ENCODE results near the gene TAF15. TPM values are rescaled to one million over a fixed set of nuclear protein-coding genes. Genes with fewer than 3 reads are reported as not detected.

The TAF15 gene
- polyA plus RNA-seq, 4 donors, result 188 to 242 (median 234) TPM

DNA sequence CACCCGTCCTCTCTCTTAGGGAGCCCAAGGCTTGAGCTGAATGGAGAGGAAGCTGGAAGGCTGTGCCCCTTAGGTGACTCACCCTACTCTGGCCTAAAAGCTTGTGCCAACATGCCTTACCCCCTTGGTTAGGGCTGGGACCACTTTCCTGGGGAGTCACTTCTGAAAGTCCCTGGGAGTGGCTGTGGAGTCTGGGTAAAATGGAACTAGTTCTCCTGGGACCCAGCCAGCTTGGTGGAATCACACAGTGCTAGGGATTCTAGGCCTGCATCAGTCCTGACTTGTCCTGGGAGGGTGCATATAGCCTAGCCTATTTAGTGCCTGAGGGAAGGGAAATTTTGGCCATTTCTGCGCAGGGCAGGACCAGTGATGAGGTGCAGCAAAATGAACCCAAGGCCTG, 24.4 kb upstream of the TAF15 start:
- no peak for DNase-seq (ENCODE audit: low read depth in 4 of 4, low spot score in 3 of 4)

DNA sequence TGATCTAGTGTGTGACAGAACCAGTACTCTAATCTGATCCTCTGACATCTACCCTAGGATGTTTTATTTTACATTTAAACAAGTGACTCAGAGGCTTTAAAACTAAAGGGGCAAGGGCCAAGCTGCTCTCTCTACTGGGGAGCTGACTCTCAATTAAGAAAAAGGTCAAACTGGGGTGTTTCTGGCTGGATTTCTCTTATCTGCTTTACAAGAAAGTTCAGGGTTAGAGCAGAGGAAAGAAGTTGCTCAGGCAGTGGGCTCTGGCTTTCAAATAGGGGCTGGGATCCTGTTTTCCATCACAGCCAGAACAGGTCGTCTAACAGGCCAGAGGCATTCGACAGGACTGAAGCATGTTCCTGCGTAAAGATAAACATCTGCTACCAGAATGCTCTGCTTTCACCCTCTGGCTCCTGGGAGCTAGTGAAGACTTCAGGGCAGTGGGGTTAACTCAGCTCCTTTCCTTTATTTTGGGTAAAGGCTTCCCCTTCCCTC, 22.3 kb upstream of the TAF15 start:
- DNase-seq (ENCODE audit: low read depth in 4 of 4, low spot score in 3 of 4), result no peak

DNA sequence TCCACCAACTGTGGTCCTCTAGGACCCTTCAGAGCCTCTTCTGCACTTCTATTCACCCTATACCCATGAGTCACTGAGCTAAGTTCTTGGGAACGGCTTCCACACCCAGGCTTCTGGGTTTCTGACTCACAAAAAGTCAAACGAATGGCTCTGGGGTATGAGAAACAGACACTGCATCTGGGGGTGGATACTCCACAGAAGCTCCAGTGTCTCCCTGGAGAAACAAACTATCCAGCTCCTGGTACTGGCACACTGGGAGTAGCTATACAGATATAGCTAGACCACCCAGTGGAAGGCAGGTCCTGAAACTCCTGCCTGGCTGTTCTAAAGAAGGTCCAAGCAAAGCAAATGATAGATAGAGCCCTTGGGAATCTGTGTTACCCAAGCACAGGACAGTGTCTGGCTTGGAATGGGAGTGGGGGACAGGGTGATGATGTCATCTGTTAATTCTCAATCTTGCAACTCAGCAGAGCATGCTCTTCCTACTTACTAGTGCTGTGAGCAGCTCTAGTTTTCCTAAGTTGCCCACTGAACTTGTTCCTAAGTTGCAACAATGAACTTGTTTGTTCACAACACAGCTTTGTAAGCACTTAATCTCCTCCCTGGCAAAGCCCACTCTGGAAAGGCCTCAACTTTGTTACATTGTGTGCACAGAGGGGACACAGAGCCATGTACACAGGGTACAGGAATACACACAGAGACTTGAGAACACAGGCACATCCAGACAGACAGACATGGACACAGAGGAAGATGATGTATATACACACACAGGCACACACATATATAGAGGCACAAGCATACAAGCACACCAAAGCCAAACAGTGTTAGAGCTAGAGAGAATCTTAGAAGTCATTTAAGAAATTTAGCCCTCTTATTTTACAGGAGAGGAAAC, 20.6 kb upstream of the TAF15 start:
- DNase-seq (ENCODE audit: low read depth in 4 of 4, low spot score in 3 of 4), result no peak

DNA sequence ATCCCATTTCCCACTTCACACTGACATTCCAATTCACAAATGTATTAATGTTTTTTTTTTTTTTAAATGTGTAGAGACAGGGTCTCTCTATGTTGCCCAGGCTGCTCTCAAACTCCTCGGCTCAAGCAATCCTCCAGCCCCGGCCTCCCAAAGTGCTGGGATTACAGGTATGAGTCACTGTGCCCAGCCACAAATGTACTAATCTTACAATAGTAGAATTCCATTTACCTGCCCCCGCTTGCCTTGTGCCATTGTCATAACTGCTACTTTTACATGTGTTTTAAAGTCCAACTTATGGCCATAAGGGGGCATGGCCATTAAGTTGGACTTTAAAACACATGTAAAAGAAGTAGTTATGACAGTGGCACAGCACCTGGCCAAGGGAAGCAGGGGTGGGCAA, 18.4 kb upstream of the TAF15 start:
- no peak for DNase-seq (ENCODE audit: low read depth in 4 of 4, low spot score in 3 of 4)

DNA sequence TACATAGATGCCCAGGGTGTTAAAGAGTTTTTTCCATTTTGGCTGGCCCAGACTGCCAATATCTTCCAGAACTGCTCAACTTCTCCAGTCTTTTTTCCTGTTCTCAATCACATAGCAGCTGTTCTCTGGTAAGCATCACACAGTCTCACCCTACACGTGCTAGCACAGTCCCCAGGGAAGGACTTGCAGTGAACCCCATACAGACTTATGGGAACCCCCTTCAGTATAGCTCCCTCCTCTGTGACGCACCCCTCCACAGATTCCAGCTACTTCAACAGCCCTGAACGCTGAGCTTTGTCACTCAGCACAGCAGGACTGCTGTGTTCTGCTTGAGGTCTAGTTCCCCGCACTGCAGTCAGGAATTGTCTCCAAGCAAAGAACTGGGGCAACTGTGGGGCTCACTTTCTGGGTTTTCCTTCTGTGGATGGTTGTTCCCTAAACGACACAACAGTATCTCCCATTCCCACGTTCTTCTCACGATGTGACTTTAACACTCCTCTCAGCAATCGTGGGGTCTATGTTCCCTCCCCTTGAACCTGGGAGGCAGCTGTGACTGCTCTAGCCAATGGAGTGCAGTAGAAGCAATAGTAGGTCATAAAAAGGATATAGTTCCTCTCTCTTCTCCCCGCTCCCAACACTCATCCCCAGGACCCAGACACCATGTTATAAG, 17.5 kb upstream of the TAF15 start:
- DNase-seq (ENCODE audit: low read depth in 4 of 4, low spot score in 3 of 4), result no peak

DNA sequence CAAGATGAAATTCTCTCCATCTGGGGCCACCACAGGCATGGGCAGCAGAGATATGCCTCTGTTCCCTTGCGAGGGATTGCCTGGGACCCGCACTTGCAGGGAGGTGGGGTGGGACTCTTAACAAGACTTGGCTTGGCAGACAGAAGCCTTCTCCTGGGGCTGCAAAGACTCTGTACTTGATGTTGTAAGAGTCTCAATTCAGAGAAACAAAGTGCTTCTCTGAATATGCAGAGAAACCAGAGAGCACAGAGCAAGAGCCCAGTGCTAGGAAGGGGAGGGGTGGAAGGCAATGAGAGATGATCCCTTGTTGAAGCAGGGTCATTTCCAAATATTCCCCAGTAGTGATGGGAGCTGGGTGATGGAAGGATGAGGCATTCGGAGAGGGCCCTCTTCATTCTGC, 16.0 kb upstream of the TAF15 start:
- no peak for DNase-seq (ENCODE audit: low read depth in 4 of 4, low spot score in 3 of 4)

DNA sequence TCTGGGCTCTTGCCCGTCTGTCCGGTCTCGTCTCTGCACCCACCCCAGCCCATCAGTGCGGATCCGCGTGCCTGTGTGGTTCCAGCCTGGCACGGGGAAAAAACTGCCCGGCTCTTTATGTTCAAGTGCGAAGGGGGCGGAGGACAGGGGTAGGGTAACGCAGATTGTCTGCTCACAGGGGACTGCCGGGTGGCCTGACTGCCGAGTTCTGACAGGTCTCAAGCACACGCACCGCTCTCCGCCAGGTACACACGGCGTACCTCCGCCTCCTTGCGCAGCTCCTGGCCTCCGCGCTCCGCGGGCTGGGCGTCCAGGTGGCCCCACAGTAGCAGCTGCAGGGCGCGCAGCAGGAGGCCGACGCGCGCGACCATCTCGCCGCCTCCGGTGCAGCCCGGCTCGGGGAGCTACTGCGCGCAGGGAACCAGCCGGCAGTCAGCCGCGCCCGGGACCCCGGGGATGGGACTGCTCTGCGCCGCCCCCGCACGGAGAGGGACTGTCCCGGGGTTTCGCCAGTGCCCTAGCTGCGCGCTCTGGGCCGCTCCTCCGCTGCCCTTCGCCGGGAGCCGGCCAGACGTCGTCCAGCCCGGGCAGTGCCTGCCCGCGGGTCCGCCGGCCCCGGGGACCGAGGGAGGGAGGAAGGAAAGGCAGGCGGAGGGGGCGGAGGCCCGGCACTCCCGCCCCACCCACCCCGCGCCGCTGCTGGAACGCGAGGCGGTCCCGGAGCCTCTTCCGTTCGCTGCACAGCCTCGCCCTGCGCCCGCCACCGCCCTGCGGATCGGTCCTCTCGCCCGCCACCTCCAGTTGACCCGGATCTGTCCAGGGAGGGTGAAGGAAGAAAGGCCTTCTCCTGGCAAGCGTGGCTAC, 14.0 kb upstream of the TAF15 start, which contains the start of gene MMP28:
MMP28 (minus strand) TSS at position 635 of the 864 bp plus-strand sequence; CDS start at position 371, 264 bp downstream.
- DNase-seq (ENCODE audit: low read depth in 4 of 4, low spot score in 3 of 4), result no peak

DNA sequence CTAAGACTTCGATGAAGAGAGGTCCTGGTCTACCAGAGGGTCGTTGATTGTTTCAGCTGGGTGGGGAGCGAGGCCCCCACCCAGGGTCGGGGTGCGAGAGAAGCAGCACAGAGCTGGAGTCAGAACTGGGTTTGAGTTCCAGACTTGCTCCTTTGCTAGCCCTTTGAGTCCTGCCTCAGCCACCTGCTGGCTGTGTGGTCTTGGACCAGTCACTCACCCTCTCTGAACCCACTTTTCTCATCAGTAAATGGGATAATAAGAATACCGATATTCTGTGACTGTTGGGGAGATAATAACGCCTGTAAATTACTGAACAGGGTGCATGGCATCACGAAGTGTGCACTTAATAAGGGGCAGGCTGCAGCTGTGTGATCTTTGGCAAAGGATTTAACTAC, 13.4 kb upstream of the TAF15 start:
- no peak for DNase-seq (ENCODE audit: low read depth in 4 of 4, low spot score in 3 of 4)

DNA sequence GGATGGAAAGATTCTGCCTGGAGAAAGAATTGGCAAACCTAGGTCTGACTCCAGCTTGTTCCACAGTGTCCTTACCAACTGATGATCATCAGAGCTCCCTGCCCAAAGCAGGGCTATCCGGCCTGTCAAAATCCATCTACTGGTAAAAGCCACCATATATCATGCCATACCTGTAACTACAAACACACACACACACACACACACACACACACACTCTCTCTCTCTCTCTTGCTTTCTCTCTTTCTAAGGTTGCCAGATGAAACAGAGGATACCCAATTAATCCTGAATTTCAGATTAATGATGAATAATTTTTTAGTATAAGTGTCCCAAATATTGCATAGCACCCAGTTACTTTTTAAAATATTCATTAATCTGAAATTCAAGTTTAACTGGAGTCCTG, 12.3 kb upstream of the TAF15 start:
- DNase-seq (ENCODE audit: low read depth in 4 of 4, low spot score in 3 of 4), result no peak

DNA sequence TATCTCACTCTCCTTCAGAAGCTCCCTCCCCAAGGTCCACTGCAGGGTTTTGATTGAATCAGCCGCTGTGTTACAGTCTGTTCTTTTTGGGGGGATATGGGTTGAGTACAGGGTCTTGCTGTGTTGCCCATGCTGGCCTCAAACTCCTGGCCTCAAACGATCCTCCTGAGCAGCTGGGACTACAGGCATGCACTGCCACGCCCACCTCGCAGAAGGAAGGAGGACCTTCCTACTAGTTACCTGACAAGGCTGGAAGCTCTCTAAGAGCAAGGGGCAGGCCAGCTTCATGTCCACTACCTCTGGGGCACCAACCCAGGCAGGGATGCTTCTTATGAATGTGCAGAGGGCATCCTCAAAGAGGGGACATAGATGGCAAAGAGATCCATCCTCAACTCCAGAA, 11.9 kb upstream of the TAF15 start:
- DNase-seq (ENCODE audit: low read depth in 4 of 4, low spot score in 3 of 4), result no peak

DNA sequence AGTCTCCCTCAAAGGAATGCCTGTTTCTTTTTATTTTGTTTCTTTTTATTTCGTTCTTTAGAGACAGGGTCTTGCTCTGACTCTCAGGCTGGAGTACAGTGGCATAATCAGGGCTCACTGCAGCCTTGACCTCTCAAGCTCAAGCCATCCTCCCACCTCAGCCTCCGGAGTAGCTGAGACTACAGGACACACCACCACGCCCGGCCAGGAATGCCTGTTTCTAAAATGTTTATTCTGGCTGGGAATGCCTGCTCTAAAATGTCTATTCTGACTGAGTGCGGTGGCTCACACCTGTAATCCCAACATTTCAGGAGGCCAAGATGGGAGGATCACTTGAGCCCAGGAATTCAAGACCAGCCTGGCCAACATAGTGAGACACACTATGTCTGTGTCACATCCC, 11.4 kb upstream of the TAF15 start:
- no peak for DNase-seq (ENCODE audit: low read depth in 4 of 4, low spot score in 3 of 4)

DNA sequence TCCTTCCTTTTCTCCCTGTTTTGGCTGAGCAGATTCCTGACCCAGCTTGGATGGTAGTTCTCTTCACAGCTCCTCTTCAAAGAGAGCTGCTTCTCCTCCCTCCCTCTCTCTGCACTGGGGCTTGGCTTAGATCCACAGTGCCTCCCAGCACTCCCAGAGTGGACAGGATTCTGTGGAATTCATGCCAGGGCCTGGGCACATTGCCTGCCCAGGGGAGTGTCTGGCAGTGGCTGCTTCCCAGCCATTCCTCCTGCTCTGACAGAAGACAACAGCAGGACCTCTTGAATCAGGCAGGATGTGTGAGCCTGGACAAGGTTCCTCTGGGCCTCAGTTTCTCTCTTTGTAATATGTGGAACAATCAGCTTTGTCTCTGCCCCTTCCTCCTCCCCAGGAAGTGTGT, 9.3 kb upstream of the TAF15 start:
- DNase-seq (ENCODE audit: low read depth in 4 of 4, low spot score in 3 of 4), result no peak

DNA sequence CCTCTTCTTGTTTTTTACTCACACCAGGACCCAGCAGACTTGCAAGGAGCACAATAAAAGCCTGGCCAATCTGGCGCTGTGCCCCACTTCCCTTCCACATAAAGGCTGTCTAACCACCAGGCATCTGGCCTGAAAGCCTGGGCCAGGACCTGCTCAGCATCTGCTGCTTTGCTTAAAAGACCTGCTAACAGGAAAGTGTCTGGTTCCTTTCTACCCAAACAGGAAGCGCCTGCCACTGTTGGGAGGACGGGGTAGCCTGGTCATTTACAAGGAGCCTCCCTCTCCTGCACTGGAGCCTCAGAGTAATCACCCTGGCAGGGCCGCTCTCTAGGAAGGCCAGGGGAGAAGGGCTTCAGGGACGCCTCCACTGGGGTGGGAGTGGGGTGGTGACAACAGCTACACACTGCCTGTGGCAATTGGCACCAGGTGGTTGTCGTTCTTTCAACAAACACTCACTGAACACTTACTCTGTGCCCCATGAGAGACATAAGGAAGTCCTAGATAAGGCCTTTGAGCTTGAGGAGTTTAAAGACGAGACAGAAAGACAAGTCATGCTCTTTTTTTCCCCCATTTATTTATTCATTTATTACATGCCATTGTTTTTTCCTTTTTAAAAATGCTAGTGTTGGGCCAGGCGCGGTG, 7.6 kb upstream of the TAF15 start:
- no peak for DNase-seq (ENCODE audit: low read depth in 4 of 4, low spot score in 3 of 4)

DNA sequence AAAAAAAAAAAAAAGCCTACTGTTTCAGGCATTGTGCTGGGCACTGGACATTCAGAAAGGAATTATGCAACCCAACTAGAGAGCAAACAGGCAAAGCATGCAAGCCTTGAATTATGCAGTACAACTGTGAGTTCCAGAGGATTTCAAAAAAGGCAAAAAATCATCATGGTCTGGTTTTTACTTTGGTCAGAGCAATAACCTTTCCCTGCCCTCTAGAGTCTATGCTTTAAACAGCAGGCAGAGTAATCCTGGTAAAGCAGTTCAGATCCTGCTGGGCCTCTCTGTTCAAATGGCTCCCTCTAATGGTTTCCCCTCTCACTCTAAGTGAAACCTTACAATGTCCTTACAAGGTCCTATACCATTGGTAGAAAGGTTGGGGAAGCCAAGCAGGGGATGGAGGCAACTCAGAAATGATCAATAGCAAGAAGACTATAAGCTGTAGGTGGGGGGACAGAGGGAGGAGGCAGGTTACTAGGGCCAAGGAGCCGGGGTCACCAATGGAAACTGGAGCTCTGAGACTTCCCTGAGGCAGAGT, 4.6 kb upstream of the TAF15 start:
- DNase-seq (ENCODE audit: low read depth in 4 of 4, low spot score in 3 of 4), result peak in 3 of 4 donors; percentile 38 to 74 (median 67)

DNA sequence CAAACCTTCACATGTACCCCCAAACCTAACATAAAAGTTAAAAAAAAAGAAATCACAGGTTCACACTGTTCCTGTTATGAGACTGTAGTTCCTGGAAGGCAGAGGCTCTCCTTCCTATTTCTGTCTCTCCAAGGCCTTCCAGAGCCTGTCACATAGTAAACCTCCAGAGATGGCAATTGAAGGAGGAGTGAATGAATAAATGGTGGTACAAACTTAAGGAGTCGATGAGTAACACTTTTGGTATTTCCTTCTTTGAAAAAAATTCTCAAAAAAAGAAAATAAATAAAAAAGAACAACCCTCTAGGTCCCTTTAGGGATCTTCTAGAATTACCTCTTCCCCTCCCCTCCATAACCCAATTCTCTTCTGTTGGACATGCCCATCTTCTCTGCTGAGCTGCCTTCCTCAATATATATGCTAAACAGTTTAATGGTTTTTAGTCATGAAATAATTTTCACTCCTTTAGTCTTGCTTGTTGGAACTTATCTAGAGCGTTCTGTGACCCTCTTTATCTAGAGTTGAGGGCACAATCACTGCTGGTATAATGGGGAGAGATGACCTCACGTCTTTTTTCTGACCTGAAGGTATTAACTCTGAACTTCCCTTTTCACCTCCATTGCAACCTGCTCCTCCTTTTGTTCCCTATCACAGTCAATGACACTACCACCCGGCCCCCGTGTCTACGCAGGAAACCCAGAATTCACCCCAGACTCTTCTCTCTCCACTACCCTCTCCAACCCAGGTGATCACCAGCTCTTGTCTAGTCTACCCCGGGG, 1.7 kb upstream of the TAF15 start:
- DNase-seq (ENCODE audit: low read depth in 4 of 4, low spot score in 3 of 4), result no peak

DNA sequence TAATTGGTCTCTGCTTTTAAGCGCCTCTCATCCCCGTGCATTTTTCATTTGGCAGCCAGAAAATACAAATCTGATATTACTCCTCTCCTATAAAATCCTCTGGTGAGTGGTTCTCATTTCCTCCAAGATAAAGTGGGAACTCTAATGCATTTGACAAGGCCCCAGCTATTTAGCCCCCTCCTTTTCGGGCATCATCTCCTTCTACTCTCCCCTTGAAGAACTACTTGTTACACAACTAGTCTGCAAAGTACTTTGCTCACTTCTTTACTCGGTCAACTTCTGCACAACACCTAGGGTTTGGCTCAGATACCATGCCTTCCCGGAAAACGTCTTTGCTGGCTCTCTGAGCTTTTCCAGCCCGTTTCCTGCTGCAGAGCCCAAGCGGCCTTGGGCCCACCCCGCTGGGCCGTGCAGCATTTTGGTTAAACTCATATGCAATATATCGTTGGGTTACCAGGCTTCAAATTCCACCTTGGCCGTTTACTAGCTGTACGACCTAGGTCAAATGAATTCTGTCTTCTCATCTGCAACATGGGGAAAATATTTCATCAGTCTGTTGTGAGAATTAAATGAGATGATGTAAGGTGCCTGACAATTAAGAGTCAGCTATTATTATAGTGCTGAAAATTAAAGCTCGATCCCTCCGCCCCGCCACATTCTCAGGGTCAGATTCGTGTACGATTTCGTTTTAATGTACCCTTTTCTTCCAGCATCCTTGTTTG, 883 bp upstream of the TAF15 start:
- DNase-seq (ENCODE audit: low read depth in 4 of 4, low spot score in 3 of 4), result no peak

DNA sequence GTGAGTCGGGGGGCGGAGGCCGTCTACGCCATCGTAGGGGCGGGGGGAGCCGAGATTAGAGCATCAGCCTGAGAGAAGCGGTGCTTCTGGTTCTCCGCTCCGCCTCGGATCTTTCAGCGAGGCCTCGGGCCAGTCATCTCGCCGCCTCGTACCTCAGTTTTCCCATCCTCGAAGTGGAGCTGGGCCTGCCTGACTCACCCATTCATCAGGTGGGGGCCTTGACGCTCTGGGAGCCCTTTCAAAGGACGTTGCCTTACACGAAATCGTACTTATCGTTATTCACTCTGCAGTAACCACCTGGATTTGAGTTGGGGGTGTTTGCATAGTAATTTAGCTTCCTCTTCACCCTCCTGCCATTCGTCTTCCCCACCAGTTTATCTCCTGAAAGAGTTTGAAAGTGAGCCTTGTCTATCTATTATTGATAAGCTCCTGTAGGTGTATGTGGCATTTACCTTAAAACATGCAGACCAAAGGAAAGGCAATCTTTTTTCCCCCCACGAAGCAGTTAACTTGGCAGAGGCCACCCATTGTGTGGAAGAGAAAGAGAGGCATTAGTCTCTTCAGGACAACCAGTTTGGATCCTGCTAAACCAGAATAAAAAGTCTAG, 674 bp downstream of the TAF15 start:
- DNase-seq (ENCODE audit: low read depth in 4 of 4, low spot score in 3 of 4), result peak in 2 of 4 donors; percentile 2 to 19

DNA sequence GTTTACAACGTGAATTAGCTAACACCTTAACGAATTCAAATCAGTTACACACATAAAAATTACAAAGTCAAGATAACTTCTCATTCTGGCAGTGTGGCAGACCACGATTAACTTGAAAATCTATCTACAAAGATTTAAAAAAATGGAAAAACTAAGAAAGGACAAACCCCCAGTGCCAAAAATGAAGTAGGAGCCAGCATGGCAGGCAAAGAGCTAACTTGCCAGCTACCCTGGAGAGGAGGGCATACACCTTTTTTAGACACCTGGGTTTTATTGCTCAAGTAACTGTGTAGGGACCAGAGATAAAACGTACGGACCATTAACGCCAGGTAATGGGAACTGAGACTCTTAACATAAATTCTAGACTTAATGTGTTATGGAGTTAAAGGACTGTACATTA, 2.5 kb downstream of the TAF15 start:
- DNase-seq (ENCODE audit: low read depth in 4 of 4, low spot score in 3 of 4), result no peak

Data from left renal pelvis (tissue), 4 donors.